Stimulated activated CD4-positive, alpha-beta T cell treated with anti-CD3 and anti-CD28 coated beads, Interleukin-15, amount 100 ng/mL, for 24 hours (primary cell): ENCODE data around the gene SEMA3E.
"Not testable (repeated sequence)": the region's sequence is repeated elsewhere in the genome, so short reads cannot be mapped to it uniquely, and the experiment has no call there.

Experiments used
- DNase-seq: peaks from one replicate; pipeline ENCODE4 v3.0.0-alpha.2; 2020

The SEMA3E gene

DNA sequence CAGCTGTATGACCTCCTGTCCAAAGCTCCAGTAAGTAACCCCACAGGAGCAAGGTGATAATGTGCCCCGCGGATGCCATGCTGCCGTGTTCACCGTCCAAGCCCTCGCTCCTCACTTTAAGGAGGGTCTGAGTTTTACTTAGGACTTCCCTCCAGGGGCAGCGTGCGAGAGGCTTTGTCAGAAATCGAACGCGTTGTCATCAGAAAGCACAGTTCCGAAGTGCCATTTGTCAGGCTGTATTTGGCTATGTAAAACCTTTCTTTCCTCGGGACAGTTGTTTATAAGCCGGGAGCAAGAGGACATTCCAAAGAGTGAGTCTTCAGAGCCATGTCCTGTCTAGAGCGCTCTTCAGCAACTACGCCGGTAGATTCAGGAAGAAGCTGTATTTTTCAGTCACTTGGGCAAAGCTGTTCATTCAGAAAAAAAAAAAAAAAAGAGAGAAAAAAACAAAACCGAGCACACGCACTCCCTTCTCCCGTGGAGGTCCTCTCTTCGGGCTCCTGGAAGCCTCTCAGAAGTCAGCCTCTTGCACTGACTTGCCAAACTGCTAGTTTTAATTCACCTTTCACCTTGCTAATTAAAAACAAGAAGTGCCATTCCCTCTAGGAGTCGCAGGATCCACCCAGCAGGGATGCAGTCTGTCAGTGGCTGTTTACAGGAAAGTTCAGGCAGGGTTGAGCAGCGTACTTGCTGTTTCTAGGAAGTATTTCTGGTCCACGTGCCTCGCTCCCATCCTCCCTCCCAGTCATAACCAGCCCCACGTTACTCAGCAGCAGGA, at the start of gene SEMA3E:
SEMA3E (minus strand) TSS at position 676 of the 778 bp plus-strand sequence.
- no peak for DNase-seq

DNA sequence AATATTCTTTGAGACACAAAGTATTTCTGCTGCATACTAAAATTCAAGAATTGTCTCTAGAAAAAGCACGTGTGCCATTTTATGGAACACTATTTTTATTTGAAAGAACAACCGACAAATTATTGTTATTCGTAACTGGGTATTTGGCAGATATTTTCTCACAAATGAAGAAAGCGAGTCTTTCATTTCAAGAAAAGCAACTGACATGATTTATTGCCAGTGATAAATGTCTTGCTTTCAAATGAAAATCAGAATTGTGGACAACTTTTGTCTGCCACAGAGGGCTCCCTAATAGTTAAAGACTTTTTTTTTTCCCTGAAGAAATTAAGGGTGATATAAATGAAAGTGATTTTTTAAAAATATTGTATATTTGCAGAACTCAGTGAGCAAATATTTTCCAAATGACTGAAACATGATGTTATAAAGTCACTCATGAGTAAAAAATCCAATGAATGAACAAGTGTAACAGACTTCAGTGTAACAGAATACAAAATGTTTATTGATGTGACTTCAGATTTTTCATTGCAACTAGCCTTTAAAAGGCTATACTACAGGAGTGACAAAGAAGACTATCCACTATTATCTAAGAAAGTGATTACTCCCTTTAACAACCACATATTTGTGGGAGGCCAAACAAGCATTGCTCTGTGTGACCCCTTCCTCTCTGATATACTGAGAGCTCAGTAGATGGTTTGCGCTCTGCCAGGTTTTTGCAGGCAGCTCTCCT, 49.0 kb upstream of the SEMA3E start:
- no peak for DNase-seq

DNA sequence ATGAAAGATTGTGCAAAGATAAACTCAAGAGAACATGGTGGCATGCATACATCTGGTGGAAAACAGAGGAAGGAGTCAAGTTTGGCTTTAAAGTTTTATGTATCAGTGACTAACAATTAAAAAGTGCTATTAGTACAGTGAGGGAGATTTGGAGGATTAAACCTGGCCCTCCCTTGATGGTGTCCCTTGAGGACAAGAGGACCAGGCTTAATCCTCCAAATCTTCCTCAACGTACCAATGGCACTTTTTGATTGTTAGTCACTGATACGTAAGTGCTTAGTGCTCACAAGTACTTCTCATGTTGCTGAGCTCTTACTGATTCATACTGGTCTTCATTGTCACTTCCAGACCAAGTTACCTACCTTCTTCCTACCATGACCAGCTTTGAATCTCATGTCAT, 47.2 kb upstream of the SEMA3E start:
- DNase-seq = no peak

DNA sequence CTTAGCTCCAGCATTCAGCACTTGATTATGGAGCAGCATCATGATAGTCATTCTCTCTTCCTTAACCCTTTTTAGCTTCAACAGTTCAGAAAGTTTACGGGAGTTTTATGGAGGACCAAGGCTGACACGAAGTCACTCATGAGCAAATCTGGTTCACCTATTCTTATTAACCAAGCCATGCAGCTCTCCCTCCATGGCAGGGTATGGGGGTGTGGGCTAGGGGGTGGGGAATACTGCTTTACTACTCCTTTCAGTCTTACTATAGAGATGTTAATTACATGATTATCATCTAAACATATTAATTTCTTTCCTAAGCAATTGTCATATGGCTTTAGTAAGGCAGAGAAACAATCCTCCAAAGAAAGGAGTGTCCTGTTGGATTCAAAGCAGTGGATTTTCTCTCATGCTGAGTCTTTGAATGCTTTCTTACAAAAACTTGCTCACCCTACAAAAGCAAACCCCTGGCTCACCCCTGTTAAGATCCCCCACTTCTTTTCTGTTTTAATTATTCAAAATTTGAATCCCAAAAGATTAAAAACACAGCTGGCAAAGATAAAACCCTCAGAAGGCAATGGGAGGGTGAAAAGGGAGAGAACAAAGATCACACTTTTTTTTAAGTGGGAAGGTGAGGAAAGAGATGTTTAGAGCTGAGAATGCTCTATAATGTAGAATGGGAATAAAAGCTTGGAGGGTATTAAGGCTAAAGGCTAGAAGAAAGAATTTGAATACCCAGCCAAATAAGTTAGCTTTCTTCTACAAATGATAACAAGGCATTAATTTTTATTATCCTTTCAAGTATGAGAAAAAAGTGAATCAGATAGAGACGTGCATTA, 46.4 kb upstream of the SEMA3E start:
- DNase-seq = no peak

DNA sequence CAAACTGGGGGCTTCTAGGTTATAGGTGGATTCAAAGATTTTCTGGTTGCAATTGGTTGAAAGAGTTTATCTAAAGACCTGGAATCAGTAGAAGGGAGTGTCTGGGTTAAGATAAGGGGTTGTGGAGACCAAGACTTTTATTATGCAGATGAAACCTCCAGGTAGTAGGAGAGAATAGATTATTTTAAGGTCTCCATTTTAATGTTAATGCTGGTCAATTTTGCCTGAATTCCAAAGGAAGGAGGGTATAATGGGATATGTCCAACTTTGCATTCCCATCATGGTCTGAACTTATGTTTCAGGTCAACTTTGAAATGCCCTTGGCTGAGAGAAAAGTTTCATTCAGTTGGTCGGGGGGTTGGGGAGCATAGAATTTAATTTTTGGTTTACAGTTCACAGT, 44.3 kb upstream of the SEMA3E start:
- DNase-seq = no peak

DNA sequence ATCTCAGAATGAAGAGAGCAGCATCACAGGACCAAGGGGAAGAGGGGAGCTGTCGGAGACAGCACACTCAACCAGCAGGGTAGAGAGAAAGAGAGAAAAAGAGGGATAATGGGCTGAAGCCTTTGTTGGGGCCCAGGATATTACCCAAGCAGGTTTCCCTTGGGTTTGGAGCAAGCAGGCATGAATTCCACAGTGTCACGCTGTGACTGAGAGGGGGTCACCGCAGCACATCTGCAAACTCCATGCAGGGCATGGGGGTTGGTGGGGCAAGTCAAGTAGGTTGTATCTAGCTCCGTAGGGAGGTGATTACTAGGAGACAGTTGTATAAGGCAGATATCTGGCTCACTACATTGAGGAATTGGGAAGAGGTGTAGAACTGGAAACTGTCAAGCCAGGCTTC, 42.2 kb upstream of the SEMA3E start:
- no peak for DNase-seq

DNA sequence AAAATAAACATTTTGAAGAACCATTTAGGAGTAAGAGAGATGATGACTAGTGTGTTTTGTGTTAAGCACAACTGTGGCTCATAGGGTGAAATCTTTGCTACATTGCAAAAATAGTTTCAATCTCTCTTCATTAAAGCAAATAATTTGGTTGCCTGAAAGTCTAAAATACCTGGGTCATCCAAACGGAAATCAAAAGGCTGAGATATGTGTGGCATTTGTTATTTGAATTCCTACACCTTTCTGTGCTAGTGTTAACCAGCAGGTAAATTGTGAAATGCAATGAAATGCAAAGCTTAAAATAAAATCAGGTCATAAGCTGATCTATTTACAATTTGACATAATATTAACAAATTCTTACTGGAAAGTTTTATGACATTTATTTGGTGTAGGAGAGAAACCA, 40.9 kb upstream of the SEMA3E start:
- no peak for DNase-seq

DNA sequence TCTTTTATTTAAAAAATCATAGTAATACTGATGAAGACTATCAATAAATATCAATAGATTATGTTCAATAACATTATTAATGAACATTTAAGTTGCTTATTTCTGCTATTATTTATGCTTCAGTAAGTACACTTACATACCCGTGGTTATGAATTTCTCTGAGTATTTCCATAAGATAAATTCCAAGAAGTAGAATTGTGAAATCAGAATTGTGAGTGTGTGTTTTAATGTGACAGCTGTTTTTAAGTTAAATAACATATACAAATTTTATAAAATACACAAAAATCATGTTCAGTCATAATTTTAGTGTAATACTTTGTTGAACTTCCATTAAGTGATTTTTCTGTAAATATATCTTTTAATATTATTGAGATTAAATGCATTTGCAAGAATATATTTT, 37.5 kb upstream of the SEMA3E start:
- no peak for DNase-seq

DNA sequence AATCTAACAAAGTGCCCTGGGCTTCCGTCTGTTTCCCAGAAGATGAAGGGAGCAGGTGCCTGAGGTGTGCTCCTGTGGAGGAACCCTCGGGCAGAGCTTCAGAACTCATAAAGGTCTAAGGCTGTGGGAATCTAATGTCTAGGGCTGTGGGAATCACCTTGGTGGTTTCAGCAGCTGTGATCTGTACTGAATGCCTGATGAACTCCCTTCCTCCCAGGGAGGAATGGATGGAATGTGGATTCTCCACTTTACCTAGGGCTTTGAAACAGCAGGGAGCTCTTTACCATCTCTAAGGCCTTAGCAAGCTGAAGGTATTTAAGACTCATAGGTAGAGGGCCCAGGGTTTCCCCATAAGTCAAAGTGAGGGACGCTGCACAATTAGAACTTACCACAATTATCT, 36.0 kb upstream of the SEMA3E start:
- DNase-seq = no peak

DNA sequence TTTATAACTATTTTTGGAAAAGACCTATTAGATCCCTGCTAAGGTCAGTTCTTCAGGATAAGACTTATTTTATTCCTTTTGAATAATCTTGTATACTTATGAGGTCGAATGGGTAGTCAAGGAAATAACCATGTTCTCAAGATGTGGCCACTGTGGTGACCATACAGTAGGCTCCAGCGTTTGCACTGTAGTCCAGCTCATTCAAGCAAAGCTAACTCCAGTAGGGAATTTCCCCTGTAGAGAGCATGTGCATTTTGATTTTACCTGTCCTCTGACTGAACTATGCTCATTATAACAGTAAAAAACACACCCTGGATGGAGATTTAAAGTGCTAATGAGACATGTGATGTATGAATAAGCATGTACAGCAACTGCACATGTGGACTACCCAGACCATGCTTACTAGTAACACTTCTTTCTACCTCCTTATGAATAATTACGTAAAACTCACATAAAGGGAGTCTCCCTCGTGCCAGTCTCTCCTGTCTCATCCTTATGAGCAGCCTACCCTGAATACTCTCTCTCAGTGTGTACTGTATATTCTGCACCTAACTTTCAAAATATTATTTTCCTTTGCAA, 32.4 kb upstream of the SEMA3E start:
- no peak for DNase-seq

DNA sequence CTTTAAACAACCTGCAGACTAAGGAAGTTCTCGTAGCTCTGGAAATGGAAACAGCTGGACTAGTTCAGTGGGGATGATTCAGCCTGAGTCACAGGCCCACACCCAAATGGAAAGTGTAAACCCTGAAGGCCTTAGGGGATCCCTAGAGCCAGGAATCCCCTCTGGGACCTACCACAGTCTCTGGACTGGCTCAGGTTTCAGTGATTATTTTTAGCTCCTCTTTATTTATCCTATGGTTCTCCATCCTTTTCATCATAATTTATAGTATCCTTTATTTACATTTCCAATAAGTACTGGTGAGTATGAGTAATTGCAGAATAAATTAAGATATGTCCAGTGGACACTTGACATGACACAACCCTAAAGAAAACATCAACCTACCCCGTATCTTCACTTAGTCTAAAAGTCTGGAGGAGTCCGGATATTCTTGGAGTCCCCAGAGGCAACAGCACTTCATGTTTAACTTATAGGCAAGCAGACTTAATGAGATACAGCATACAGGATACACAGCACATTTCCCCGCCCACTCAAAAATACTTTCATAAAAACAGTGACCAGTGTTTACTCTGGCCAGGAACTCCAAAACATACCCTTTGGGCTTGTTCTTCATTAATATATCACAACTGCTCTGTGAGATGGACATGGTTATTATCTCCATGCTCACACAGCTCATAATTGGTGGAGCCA, 28.4 kb upstream of the SEMA3E start:
- DNase-seq = no peak

DNA sequence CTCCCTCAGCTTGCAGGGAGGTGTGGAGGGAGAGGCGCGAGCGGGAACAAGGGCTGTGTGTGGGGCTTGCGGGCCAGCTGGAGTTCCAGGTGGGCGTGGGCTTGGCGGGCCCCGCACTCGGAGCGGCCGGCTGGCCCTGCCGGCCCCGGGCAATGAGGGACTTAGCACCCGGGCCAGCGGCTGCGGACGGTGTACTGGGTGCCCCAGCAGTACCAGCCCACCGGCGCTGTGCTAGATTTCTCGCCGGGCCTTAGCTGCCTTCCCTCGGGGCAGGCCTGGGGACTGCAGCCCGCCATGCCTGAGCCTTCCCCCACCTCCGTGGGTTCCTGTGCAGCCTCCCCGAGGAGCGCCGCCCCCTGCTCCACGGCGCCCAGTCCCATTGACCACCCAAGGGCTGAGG, 24.4 kb upstream of the SEMA3E start:
- not testable (repeated sequence) for DNase-seq

DNA sequence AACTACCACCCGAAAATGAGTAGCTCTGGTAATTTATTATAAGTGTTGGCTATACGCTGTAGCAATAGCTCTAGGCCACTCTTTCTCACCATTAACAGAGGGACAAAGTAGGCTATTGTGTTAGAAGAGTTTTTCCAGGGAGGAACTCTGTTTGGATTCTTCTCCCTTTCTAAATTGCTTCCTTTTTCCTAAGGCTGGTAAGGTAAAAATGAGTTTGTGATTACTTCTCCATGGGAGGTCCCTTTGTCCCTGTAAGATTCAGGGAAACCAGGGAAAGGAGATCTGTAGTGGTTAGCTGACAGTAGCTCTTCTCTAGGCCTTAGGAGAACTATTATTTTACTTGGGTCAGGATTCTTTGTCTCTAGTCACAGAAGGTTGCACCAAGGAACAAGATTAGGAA, 23.2 kb upstream of the SEMA3E start:
- no peak for DNase-seq

DNA sequence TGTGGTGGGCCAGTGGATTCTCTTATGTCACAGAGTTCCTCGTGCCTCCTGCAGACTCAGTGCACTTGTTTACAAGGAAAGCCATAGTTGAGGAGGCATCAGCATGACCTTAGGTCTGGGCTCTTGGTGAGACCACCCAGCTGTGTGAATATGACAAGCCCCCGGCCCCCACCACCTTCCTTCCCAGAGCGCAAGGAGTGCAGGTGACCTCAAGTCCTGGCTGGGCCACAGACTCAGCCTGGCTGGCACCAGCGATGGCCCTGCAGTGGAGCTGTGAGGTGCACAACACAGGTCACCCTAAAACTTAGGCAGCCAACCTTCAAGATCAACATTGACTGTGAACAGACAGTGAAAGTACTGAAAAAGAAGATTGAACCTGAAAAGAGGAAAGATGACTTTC, 14.2 kb upstream of the SEMA3E start:
- DNase-seq = no peak

DNA sequence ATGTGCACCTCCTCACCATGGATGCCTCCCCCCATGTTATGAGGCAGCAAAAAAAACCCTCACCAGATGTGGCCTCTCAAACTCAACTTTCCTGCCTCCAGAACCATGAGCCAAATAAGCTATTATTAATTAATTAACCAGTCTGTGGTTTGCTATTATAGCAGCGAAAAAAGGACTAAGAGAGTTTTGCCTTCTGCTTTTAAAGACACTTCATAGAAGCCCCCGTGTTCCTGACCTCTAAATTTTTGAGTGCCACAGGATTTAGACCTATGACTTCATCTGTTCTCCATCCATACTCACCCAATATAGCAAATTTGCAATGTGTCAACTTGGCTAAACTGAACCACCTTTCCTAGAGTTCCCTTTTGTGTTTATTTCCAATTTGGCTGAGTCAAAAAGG, 9.2 kb upstream of the SEMA3E start:
- no peak for DNase-seq

DNA sequence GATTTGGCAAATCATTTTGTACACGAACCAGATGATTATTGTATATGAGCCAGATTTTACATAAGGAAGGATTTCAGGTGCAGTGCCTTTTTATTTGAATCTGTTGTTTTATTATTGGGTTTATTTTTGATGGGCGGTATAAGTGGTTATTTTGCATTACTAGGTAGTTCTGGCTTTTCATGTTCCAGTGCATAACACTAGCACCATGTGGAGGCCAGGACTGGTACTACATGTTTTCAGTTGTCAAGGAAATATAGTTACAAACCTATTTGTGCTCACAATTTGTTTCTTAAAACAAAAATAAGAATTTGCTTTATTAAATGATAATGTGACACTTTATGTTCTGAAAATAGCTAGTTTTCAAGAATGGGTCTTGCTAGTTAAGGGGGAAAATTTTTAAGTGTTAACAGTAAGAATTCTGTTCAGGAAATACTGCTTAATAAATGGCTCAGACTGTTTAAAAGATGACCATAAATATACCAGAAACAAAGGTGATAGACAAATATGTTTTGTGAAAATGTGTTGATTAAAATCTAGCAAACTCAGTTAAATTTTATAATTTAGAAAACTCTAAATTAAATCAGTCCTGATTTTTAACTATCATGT, 7.1 kb upstream of the SEMA3E start:
- no peak for DNase-seq

DNA sequence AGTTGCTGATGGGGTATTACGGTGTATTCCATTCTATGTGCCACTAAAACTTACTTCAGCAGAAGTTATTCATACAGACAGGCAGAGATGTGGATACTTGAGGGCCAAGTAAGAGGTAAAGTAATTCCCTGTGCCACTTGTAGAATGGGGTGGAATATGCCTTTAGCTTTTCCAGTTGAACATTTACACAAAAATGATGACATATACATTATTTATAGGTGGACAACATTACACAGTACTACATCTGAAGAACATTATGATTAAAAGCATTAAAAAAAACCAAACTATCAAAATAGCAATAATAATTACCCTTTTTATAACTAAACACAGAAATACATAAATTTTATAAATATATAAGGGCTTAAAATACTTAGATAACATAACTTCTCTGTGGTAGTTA, 3.5 kb upstream of the SEMA3E start:
- DNase-seq = no peak

DNA sequence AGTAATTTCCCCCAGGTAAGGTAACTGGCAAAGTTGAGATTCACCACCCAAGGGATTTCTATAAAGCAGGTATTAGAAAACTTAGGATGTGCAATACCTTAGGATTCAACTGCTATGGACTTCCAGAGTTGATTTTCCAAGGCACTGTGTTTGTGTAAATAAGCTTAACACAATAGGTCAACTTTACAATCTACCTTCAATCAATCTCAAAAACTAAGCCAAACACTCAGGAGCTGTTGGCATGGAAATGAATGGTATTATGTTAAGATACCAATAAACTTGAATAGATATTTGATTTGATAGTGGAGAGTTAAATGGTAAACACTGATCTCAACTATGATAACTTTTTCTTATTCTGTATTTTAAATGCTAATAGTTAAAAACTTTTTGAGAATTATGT, 762 bp upstream of the SEMA3E start:
- no peak for DNase-seq

DNA sequence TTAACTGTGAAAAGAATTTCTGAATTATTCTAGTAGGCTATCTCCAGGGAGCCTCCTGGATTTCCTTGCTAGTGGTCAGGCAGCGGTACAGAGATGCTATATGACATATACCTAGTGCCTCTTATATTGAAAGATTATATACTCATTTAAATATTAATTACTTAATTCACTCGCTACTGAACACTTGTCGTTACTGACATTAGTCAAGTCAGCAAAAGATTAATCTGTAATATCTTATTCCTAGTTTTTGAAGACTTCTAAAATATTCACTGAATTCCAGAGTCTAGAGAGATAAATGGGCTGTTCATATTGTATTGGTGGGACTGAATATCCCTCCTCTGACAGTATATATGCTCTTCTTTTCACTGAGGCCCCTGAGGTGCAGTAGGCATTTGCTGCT, 2.9 kb downstream of the SEMA3E start:
- no peak for DNase-seq

DNA sequence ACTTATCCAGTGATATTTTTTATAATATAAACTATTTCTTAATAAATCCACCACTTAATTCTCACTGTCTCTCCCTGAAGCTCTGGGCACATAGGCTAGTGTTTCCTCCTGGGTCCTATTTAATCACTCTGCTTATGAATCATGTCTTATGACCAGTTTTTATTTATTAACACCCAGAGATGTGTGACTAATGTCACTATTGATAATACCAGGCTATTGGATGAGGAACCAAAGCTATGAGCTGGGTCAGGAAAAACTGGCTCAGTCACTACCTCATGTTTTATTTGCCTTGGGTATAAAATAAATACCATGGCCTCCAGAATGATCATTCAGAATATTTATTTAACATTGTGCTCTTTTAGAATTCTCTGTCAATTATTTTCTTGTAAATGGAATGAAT, 5.2 kb downstream of the SEMA3E start:
- DNase-seq = no peak

DNA sequence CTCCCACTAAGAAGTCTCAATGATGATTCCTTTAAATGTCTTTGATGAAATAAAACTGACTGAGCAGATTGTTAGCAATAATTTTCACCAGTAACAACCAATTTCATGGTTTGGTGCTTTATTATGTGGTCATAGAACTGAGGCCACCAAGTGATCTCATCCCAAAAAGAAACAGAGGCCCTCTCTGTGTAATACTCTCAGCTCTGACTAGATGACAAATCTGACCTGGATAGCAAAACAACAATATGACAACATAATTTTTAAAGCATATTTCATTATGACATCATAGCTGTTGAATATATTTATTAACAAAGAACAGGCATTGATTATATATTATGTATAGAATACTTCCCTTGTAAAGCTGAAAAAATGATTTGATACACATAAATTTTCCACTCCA, 5.9 kb downstream of the SEMA3E start:
- no peak for DNase-seq
